Heart left ventricle (tissue), 16 donors: ENCODE measurements around the gene AKAP6. TPM values are rescaled to one million over a fixed set of nuclear protein-coding genes. Genes with fewer than 3 reads are reported as not detected.

Experiments used
- ATAC-seq, 4 donors: fragments of 200-7000 bp; cut with Tn5 transposase; one replicate each; pipeline ENCODE4 v1.9.1; 2020 to 2022; ENCODE audit warnings: moderate library complexity in 4 of 4, mild to moderate bottlenecking in 3 of 4, moderate number of reproducible peaks in 1 of 4
- DNase-seq, 5 donors: peaks; one replicate each; pipeline ENCODE4 v3.0.0-alpha.2; 2020
- H3K27ac ChIP-seq, 12 donors: fragments of 200-600 bp; sonication (generic) in 4 of 12; one replicate each; pipeline versions ENCODE4 v1.5.0 to v1.8.0; 2016 to 2022; ENCODE audit warnings: mild to moderate bottlenecking in 2 of 12
- H3K27me3 ChIP-seq, 9 donors: fragments of 200-600 bp; sonication (generic) in 2 of 9; one replicate each; pipeline versions ENCODE4 v1.5.1 to v1.8.0; 2016 to 2022; ENCODE audit warnings: mild to moderate bottlenecking in 3 of 9
- H3K36me3 ChIP-seq, 9 donors: fragments of 200-600 bp; sonication (generic) in 2 of 9; one replicate each; pipeline versions ENCODE4 v1.5.0 to v1.8.0; 2018 to 2022; ENCODE audit warnings: mild to moderate bottlenecking in 2 of 9
- H3K4me1 ChIP-seq, 12 donors: fragments of 200-600 bp; sonication (generic) in 4 of 12; one replicate each; pipeline versions ENCODE4 v1.5.0 to v1.8.0; 2016 to 2022; ENCODE audit warnings: mild to moderate bottlenecking in 3 of 12
- H3K4me3 ChIP-seq, 12 donors: fragments of 200-600 bp; sonication (generic) in 4 of 12; one replicate each; pipeline versions ENCODE4 v1.5.0 to v1.8.0; 2017 to 2022; ENCODE audit warnings: mild to moderate bottlenecking in 9 of 12, moderate library complexity in 4 of 12
- H3K9me3 ChIP-seq, 12 donors: fragments of 200-600 bp; sonication (generic) in 4 of 12; one replicate each; pipeline versions ENCODE4 v1.5.0 to v1.8.0; 2016 to 2022; ENCODE audit warnings: mild to moderate bottlenecking in 1 of 12
- POLR2A ChIP-seq, 2 donors: fragments of 450-650 bp; IDR thresholded peaks; one replicate each; pipeline ENCODE4 v1.6.1; 2017; ENCODE audit warnings: antibody characterized with exemption in 2 of 2, mild to moderate bottlenecking in 2 of 2, moderate library complexity in 2 of 2
- WGBS, 4 donors: extraction: QIAGEN DNeasy Blood & Tissue Kit in 2 of 4; methylation state at CpG; one replicate each; pipeline versions ENCODE4 v1.1.5 to v1.1.7; 2013 to 2018; 5-methylcytosine and 5-hydroxymethylcytosine counted together
- intact Hi-C, 10 donors: fragments of 100-400 bp; cut with DNase I; formaldehyde crosslinking; loops; one replicate each; pipeline versions ENCODE4 v1.11.1 to v1.14.2; 2022
- polyA plus RNA-seq, 2 donors: library from polyadenylated mRNA; stranded (reverse); fragments of 200-250 nt; gene quantifications; one replicate each; pipeline ENCODE4 v1.2.3, GENCODE V29; 2013
- total RNA-seq, 9 donors: library from RNA; depleted of rRNA in 2 of 9; stranded (reverse); fragments of >200 nt in 2 of 9; fragmentation: NEBNext Ultra II Directional in 3 of 9; extraction: Animal tissue kit (Norgen Biotek cat#: 25700) in 3 of 9; gene quantifications; one replicate each; pipeline versions ENCODE4 v1.1.0 to v1.2.4, GENCODE V29; 2016 to 2023
- TF ChIP-seq, protein P1 (sequence below), 12 donors: fragments of 200-600 bp; sonication (generic) in 4 of 12; IDR thresholded peaks; one replicate each; pipeline versions ENCODE4 v1.5.0 to v1.8.0; 2018 to 2022; ENCODE audit warnings: antibody characterized with exemption in 12 of 12, mild to moderate bottlenecking in 5 of 12
- donor health status: ischemic (EF 13 %, LVEDD 7.1; RV severe dilation, severe dysfunction).
- donor health status: healthy with polysubstance abuse.
- donor health status: DM: no; HTN: yes; CAD: no.
- donor health status: DM: no; HTN: no; CAD: no.
- donor health status: ischemic (EF 25% LVEDD 6.9; RV normal size, moderate dysfunction).
- donor health status: ischemic (EF 25% LVEDD 5.7; RV mildly dilated, moderate dysfunction).
- donor health status: healthy.
- donor health status: DM: yes; HTN: yes; CAD: no.
- donor health status: ischemic (EF 35%, LVEDD 5.7; RV mildly dilated, moderate dysfunction).
- donor health status: nonischemic (EF 11% LVEDD 7.7; RV severe dilation, severe dysfunction).
- donor health status: DM: yes; HTN: yes; CAD: no.
- donor health status: PGD.
- donor health status: ischemic (EF 29% LVEDD 5.4; RV normal size, mild dysfunction).
- donor health status: nonischemic (EF 23%, LVEDD 6.1; RV moderate dilation, normal function).

The AKAP6 gene
- total and polyA plus RNA-seq, 11 donors: 20.4 to 303 (median 206) TPM

DNA sequence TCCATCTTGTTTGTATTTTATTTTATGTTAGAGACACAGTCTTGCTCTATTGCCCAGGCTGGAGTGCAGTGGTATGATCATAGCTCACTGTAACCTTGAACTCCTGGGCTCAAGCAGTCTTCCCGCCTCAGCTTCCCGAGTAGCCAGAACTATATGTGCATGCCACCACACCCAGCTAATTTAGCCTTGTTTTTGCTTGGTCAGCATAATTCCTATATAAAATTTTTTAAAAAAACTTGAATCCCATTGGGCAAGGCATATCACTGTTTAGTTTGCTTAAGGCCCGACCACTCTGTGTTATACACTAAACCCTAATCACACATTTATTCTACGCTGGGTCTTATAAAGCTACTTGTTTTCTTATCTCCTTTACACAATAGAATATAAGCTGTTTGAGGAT, 266.4 kb downstream of the AKAP6 start:
- no peak overlapping the region for H3K4me3 ChIP-seq
- no peaks in the 10 kb centered on the region for H3K27me3 ChIP-seq
- peaks cover 0 to 36% (median 20%) of the 10 kb centered on the region in 12 donors for H3K4me1 ChIP-seq
- WGBS, 4 donors: 86 to 92% (median 89%) methylated on average over 4 of the region's 4 CpGs
- TF ChIP-seq, protein P1, sequence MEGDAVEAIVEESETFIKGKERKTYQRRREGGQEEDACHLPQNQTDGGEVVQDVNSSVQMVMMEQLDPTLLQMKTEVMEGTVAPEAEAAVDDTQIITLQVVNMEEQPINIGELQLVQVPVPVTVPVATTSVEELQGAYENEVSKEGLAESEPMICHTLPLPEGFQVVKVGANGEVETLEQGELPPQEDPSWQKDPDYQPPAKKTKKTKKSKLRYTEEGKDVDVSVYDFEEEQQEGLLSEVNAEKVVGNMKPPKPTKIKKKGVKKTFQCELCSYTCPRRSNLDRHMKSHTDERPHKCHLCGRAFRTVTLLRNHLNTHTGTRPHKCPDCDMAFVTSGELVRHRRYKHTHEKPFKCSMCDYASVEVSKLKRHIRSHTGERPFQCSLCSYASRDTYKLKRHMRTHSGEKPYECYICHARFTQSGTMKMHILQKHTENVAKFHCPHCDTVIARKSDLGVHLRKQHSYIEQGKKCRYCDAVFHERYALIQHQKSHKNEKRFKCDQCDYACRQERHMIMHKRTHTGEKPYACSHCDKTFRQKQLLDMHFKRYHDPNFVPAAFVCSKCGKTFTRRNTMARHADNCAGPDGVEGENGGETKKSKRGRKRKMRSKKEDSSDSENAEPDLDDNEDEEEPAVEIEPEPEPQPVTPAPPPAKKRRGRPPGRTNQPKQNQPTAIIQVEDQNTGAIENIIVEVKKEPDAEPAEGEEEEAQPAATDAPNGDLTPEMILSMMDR (IDR thresholded peaks at IDR 0.05): no peak
- no peak for TF ChIP-seq POLR2A (IDR thresholded peaks at IDR 0.05)
- H3K9me3 ChIP-seq: no peaks in the 10 kb centered on the region
- DNase-seq: no peak
- no peak overlapping the region for H3K27ac ChIP-seq
- ATAC-seq: no peak
- H3K36me3 ChIP-seq: peaks cover 0 to 10% (median 0%) of the 10 kb centered on the region in 9 donors
- intact Hi-C loops: loop anchor here in 1 of 10 donors (10.0 kb wide), 2 partner anchors 59 to 109 kb away; no protein-coding TSS in a partner anchor

DNA sequence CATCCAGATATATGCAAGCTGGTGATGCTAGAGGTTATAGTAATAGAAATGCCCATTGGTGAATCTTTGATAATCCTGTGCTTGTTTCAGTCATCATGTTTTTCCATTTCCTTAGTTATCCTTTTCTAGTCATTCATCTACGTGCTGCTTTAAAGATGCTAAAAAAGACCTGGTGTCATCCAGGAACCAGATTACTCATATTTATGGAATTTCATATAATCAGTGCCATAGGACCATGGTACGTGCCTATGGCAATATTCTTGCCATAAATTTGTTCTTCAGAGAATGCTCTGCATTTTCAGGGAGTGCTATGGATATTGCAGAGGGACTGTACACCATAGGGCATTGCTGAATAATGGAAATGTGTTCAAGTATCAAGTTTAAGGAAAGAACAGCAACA, 267.3 kb downstream of the AKAP6 start:
- no peaks in the 10 kb centered on the region for H3K27me3 ChIP-seq
- no peak overlapping the region for H3K27ac ChIP-seq
- H3K4me1 ChIP-seq: peaks cover 0 to 38% (median 17%) of the 10 kb centered on the region in 12 donors
- DNase-seq (no peak), ATAC-seq (no peak)
- H3K9me3 ChIP-seq: no peaks in the 10 kb centered on the region
- TF ChIP-seq, protein P1 (IDR thresholded peaks at IDR 0.05): no peak
- no peak for TF ChIP-seq POLR2A (IDR thresholded peaks at IDR 0.05)
- 68 to 79% (median 74%) methylated on average over 2 of the region's 2 CpGs for WGBS, 4 donors
- intact Hi-C loops: loop anchor here in 1 of 10 donors (10.0 kb wide), 2 partner anchors 58 to 108 kb away; no protein-coding TSS in a partner anchor
- no peak overlapping the region for H3K4me3 ChIP-seq
- peaks cover 0 to 19% (median 0%) of the 10 kb centered on the region in 9 donors for H3K36me3 ChIP-seq

DNA sequence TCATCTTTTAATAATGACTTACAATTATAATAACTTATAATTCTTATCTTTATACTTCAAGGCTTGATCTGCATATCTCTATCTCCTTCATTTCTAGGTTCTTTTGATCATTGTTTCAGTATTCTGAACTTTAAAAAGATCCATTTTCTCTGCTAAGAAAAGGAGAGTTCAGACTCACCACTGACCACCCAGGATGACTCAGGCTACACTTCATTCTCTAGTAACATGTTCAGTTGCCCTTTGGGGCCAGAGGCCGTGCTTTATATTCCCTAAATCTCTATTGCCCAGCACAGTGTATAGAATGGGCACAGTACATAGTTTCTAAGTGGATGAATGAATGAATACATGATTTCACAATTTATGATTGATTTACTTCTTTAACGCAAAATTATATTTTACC, 268.7 kb downstream of the AKAP6 start:
- no peaks in the 10 kb centered on the region for H3K27me3 ChIP-seq
- ATAC-seq: no peak
- peaks cover 0 to 39% (median 24%) of the 10 kb centered on the region in 12 donors for H3K4me1 ChIP-seq
- DNase-seq: no peak
- H3K9me3 ChIP-seq: no peaks in the 10 kb centered on the region
- TF ChIP-seq, protein P1 (IDR thresholded peaks at IDR 0.05): no peak
- TF ChIP-seq POLR2A (IDR thresholded peaks at IDR 0.05): no peak
- WGBS, 4 donors: 62 to 93% (median 85%) methylated on average over 2 of the region's 2 CpGs
- H3K27ac ChIP-seq: no peak overlapping the region
- H3K4me3 ChIP-seq: no peak overlapping the region
- peaks cover 0 to 26% (median 0%) of the 10 kb centered on the region in 9 donors for H3K36me3 ChIP-seq
- intact Hi-C loops: loop anchor here in 1 of 10 donors (10.0 kb wide), 2 partner anchors 57 to 107 kb away; no protein-coding TSS in a partner anchor

DNA sequence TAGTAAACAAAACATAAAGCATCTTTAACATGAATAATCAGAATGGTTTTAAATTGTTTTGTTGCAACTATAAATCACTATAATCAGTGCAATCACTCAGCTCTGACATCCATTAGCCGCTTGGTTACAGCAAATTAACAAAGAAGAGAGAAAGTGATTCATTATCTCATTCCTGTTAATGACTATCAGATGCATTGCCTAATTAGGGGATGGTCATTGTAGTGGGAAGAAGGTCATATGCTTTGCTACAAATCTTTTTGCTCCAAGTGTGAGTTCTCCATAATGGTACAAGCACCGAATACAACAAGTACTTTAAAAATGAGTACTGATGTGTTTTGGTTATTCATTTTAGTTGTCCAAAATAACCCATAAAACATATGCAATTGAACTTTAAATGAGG, 272.0 kb downstream of the AKAP6 start:
- Histone ChIP-seq H3K9me3 (no peaks in the 10 kb centered on the region), H3K4me1 (peaks cover 0 to 35% (median 12%) of the 10 kb centered on the region in 12 donors), H3K27me3 (no peaks in the 10 kb centered on the region), H3K27ac (no peak overlapping the region), H3K4me3 (no peak overlapping the region), H3K36me3 (peaks cover 0 to 29% (median 0%) of the 10 kb centered on the region in 9 donors)
- DNase-seq: no peak
- ATAC-seq: no peak
- intact Hi-C loops: loop anchor here in 1 of 10 donors (10.0 kb wide), 1 partner anchor 224 kb away; no protein-coding TSS in a partner anchor
- 58 to 83% (median 82%) methylated on average over 2 of the region's 2 CpGs for WGBS, 4 donors
- TF ChIP-seq, protein P1 (IDR thresholded peaks at IDR 0.05): no peak
- no peak for TF ChIP-seq POLR2A (IDR thresholded peaks at IDR 0.05)
